SK-N-SH treated with all-trans-retinoic acid at 6 μM for 48 hours (cell line): Measurements from ENCODE around the gene BAIAP2L1.

Experiments used
- ATAC-seq: fragments of 200-7000 bp; cut with Tn5 transposase; 3 replicates; pipeline ENCODE4 v1.9.1; 2020; ENCODE audit warnings: mild to moderate bottlenecking, moderate library complexity
- ARNTL ChIP-seq: fragments of 450-650 bp; formaldehyde crosslinking; IDR thresholded peaks from 2 replicates; pipeline ENCODE4 v1.5.0; 2020; ENCODE audit warnings: low read depth, mild to moderate bottlenecking, moderate library complexity, borderline replicate concordance
- CREB5 ChIP-seq: fragments of 250-450 bp; sonication (Bioruptor Pico); IDR thresholded peaks from 2 replicates; pipeline ENCODE4 v1.5.1; 2020; ENCODE audit warnings: low read depth, mild to moderate bottlenecking, moderate library complexity
- CSDC2 ChIP-seq: fragments of 250-450 bp; sonication (Bioruptor Pico); IDR thresholded peaks from 2 replicates; pipeline ENCODE4 v1.5.0; 2020; ENCODE audit warnings: mild to moderate bottlenecking, moderate library complexity
- GLIS3 ChIP-seq: fragments of 250-450 bp; sonication (Bioruptor Pico); IDR thresholded peaks from 2 replicates; pipeline ENCODE4 v1.5.0; 2020; ENCODE audit warnings: mild to moderate bottlenecking, moderate library complexity
- OSR1 ChIP-seq: fragments of 250-450 bp; sonication (Bioruptor Pico); IDR thresholded peaks from 2 replicates; pipeline ENCODE4 v1.8.0; 2022; ENCODE audit warnings: moderate library complexity, mild to moderate bottlenecking, inconsistent platforms
- POU6F1 ChIP-seq: fragments of 250-450 bp; sonication (Bioruptor Pico); IDR thresholded peaks from 2 replicates; pipeline ENCODE4 v1.8.0; 2021; ENCODE audit warnings: low read depth, mild to moderate bottlenecking, moderate library complexity, borderline replicate concordance
- SNAI2 ChIP-seq: fragments of 250-450 bp; sonication (Bioruptor Pico); IDR thresholded peaks from 2 replicates; pipeline ENCODE4 v1.5.0; 2020; ENCODE audit warnings: mild to moderate bottlenecking, moderate library complexity
- TCF4 ChIP-seq: fragments of 250-450 bp; sonication (Bioruptor Pico); IDR thresholded peaks from 2 replicates; pipeline ENCODE4 v1.8.0; 2021; ENCODE audit warnings: mild to moderate bottlenecking, moderate library complexity, borderline replicate concordance
- TOX ChIP-seq: fragments of 250-450 bp; sonication (Bioruptor Pico); IDR thresholded peaks from 2 replicates; pipeline ENCODE4 v1.8.0; 2021; ENCODE audit warnings: mild to moderate bottlenecking, moderate library complexity, borderline replicate concordance
- TSHZ2 ChIP-seq: fragments of 250-450 bp; sonication (Bioruptor Pico); IDR thresholded peaks from 2 replicates; pipeline ENCODE4 v1.5.0; 2020; ENCODE audit warnings: mild to moderate bottlenecking, moderate library complexity
- ZC3H10 ChIP-seq: fragments of 250-450 bp; sonication (Bioruptor Pico); IDR thresholded peaks from 2 replicates; pipeline ENCODE4 v1.5.1; 2021; ENCODE audit warnings: mild to moderate bottlenecking, moderate library complexity
- ZFP3 ChIP-seq: fragments of 250-450 bp; sonication (Bioruptor Pico); IDR thresholded peaks from 2 replicates; pipeline ENCODE4 v1.5.0; 2020; ENCODE audit warnings: mild to moderate bottlenecking, moderate library complexity
- ZNF565 ChIP-seq: fragments of 450-650 bp; formaldehyde crosslinking; conservative IDR thresholded peaks from 2 replicates; pipeline ENCODE4 v1.5.0; 2020; ENCODE audit warnings: low read depth, mild to moderate bottlenecking, moderate library complexity
- ZNF70 ChIP-seq: fragments of 450-650 bp; formaldehyde crosslinking; IDR thresholded peaks from 2 replicates; pipeline ENCODE4 v1.5.0; 2020; ENCODE audit warnings: mild to moderate bottlenecking, moderate library complexity
- ZNF8 ChIP-seq: fragments of 450-650 bp; formaldehyde crosslinking; IDR thresholded peaks from 2 replicates; pipeline ENCODE4 v1.5.0; 2020; ENCODE audit warnings: mild to moderate bottlenecking, moderate library complexity
- TF ChIP-seq, protein P1 (sequence below): fragments of 250-450 bp; sonication (Bioruptor Pico); IDR thresholded peaks from 2 replicates; pipeline ENCODE4 v1.8.0; 2020; ENCODE audit warnings: mild to moderate bottlenecking, moderate library complexity, borderline replicate concordance
- TF ChIP-seq, protein P2 (sequence below): fragments of 250-450 bp; sonication (Bioruptor Pico); IDR thresholded peaks from 2 replicates; pipeline ENCODE4 v1.5.1; 2021; ENCODE audit warnings: mild to moderate bottlenecking, moderate library complexity

Gene BAIAP2L1

DNA sequence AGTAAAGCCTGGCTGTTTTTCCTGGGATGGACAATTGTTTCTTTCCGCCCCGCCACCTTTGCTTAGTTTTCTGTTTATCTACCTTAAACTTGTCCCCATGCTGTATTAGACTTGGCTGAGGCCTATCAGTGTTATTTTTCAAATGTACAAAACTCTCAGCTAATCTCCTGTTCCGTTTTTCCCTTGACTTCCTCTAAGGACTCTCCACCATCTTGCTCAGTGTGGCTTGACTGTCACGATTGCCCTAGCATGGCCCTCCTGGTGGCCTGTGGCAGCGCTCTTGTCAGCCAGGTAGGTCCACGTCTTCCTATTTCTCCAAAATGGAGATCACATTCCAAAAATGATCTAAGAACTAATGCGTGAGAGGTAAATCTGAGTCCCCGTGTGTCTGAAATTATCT, 36.7 kb downstream of the BAIAP2L1 start:
- no peak for ATAC-seq
- TF ChIP-seq ZNF70 (no peak), OSR1 (CRISPR knock-in tag) (no peak), ZNF565 (CRISPR knock-in tag) (no peak)
- TF ChIP-seq, all 23 proteins: peak for 0

GRCh38 chr7:98362517-98362916, 38.4 kb downstream of the BAIAP2L1 start:
- ATAC-seq, result no peak
- TF ChIP-seq TOX (CRISPR knock-in tag), result no peak
- TF ChIP-seq CREB5, result no peak
- no peak for TF ChIP-seq ZNF565 (CRISPR knock-in tag)
- TF ChIP-seq ZC3H10 (CRISPR knock-in tag), result no peak
- TF ChIP-seq TSHZ2 (CRISPR knock-in tag), result no peak
- TF ChIP-seq OSR1 (CRISPR knock-in tag), result no peak
- TF ChIP-seq GLIS3 (CRISPR knock-in tag), result no peak
- no peak for TF ChIP-seq TCF4 (CRISPR knock-in tag)

- peak; percentile 33; the same call in 2 of the 3 replicates for ATAC-seq
- TF ChIP-seq CREB5, result no peak
- TF ChIP-seq CSDC2 (CRISPR knock-in tag), result no peak
- no peak for TF ChIP-seq GLIS3 (CRISPR knock-in tag)
- TF ChIP-seq POU6F1 (CRISPR knock-in tag), result no peak
- TF ChIP-seq ZNF565 (CRISPR knock-in tag), result no peak
- no peak for TF ChIP-seq ZNF70
- no peak for TF ChIP-seq ARNTL (CRISPR knock-in tag)
- no peak for TF ChIP-seq TOX (CRISPR knock-in tag)
- TF ChIP-seq, protein P1, sequence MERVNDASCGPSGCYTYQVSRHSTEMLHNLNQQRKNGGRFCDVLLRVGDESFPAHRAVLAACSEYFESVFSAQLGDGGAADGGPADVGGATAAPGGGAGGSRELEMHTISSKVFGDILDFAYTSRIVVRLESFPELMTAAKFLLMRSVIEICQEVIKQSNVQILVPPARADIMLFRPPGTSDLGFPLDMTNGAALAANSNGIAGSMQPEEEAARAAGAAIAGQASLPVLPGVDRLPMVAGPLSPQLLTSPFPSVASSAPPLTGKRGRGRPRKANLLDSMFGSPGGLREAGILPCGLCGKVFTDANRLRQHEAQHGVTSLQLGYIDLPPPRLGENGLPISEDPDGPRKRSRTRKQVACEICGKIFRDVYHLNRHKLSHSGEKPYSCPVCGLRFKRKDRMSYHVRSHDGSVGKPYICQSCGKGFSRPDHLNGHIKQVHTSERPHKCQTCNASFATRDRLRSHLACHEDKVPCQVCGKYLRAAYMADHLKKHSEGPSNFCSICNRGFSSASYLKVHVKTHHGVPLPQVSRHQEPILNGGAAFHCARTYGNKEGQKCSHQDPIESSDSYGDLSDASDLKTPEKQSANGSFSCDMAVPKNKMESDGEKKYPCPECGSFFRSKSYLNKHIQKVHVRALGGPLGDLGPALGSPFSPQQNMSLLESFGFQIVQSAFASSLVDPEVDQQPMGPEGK, result no peak
- TF ChIP-seq TSHZ2 (CRISPR knock-in tag), result no peak
- no peak for TF ChIP-seq SNAI2 (CRISPR knock-in tag)
- TF ChIP-seq, protein P2, sequence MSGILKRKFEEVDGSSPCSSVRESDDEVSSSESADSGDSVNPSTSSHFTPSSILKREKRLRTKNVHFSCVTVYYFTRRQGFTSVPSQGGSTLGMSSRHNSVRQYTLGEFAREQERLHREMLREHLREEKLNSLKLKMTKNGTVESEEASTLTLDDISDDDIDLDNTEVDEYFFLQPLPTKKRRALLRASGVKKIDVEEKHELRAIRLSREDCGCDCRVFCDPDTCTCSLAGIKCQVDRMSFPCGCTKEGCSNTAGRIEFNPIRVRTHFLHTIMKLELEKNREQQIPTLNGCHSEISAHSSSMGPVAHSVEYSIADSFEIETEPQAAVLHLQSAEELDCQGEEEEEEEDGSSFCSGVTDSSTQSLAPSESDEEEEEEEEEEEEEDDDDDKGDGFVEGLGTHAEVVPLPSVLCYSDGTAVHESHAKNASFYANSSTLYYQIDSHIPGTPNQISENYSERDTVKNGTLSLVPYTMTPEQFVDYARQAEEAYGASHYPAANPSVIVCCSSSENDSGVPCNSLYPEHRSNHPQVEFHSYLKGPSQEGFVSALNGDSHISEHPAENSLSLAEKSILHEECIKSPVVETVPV, result no peak
- no peak for TF ChIP-seq ZNF8 (CRISPR knock-in tag)
- no peak for TF ChIP-seq ZFP3 (CRISPR knock-in tag)
These were observed 40.4 kb downstream of the BAIAP2L1 start for GRCh38 chr7:98360221-98361130.
